CD8-positive, alpha-beta memory T cell (primary cell): ENCODE data around the gene AP1S3. TPM values are rescaled to one million over a fixed set of nuclear protein-coding genes. Genes with fewer than 3 reads are reported as not detected.

Experiments used
- CTCF ChIA-PET: fragments of 350-600 bp; sonication (Branson Sonifier 250); formaldehyde crosslinking; loops from one replicate; lab custom pipeline; 2021; ENCODE audit warnings: antibody characterized with exemption; lab: Charles Lee
- POLR2A ChIA-PET: fragments of 350-600 bp; sonication (Branson Sonifier 250); formaldehyde crosslinking; loops from one replicate; lab custom pipeline; 2021; ENCODE audit warnings: antibody characterized with exemption; lab: Charles Lee
- DNase-seq, 5 donors: peaks; one replicate each; pipeline versions ENCODE4 v3.0.0 to v3.0.0-alpha.2; 2020 to 2022; ENCODE audit warnings: mixed read lengths in 1 of 5
- H3K27ac ChIP-seq: one replicate; pipeline ENCODE4 v1.7.0; 2013; ENCODE audit warnings: low read depth, mild to moderate bottlenecking, low read length, moderate library complexity
- H3K27me3 ChIP-seq: 2 replicates; pipeline ENCODE4 v1.7.0; 2013; ENCODE audit warnings: low read length, mild to moderate bottlenecking; ENCODE audit not compliant: insufficient read depth, poor library complexity, severe bottlenecking
- H3K36me3 ChIP-seq: 2 replicates; pipeline ENCODE4 v1.7.0; 2013; ENCODE audit warnings: mild to moderate bottlenecking, low read length, moderate library complexity; ENCODE audit not compliant: insufficient read depth
- H3K4me1 ChIP-seq: 2 replicates; pipeline ENCODE4 v1.7.0; 2013; ENCODE audit warnings: mild to moderate bottlenecking, low read length, moderate library complexity; ENCODE audit not compliant: insufficient read depth
- H3K4me3 ChIP-seq: 2 replicates; pipeline ENCODE4 v1.7.0; 2013; ENCODE audit warnings: mild to moderate bottlenecking, low read length
- H3K9me3 ChIP-seq: 2 replicates; pipeline ENCODE4 v1.7.0; 2013; ENCODE audit warnings: mild to moderate bottlenecking, low read length
- H3K27ac Mint-ChIP-seq, 8 donors: one replicate each; pipeline ENCODE4 v1.8.0; 2020 to 2021; ENCODE audit warnings: mixed read lengths in 8 of 8, mild to moderate bottlenecking in 6 of 8, inconsistent platforms in 3 of 8, moderate library complexity in 3 of 8
- H3K27me3 Mint-ChIP-seq, 2 donors: one replicate each; pipeline ENCODE4 v1.8.0; 2020 to 2021; ENCODE audit warnings: mixed read lengths in 2 of 2, mild to moderate bottlenecking in 1 of 2, moderate library complexity in 1 of 2
- H3K36me3 Mint-ChIP-seq, 3 donors: one replicate each; pipeline ENCODE4 v1.8.0; 2020 to 2021; ENCODE audit warnings: mixed read lengths in 3 of 3, inconsistent platforms in 1 of 3, mild to moderate bottlenecking in 1 of 3
- H3K4me1 Mint-ChIP-seq, 3 donors: one replicate each; pipeline ENCODE4 v1.8.0; 2020 to 2021; ENCODE audit warnings: mixed read lengths in 3 of 3, inconsistent platforms in 1 of 3, mild to moderate bottlenecking in 1 of 3
- H3K4me3 Mint-ChIP-seq, 7 donors: one replicate each; pipeline ENCODE4 v1.8.0; 2020 to 2021; ENCODE audit warnings: mixed read lengths in 7 of 7, mild to moderate bottlenecking in 6 of 7, moderate library complexity in 4 of 7, inconsistent platforms in 2 of 7
- H3K9me3 Mint-ChIP-seq, 5 donors: one replicate each; pipeline ENCODE4 v1.8.0; 2020 to 2022; ENCODE audit warnings: mixed read lengths in 5 of 5, mild to moderate bottlenecking in 3 of 5, moderate library complexity in 2 of 5, inconsistent platforms in 1 of 5
- polyA plus RNA-seq: library from polyadenylated mRNA; unstranded; fragments of 300-500 nt; fragmentation: Illumina TruSeq; gene quantifications from one replicate; pipeline ENCODE4 v1.2.3, GENCODE V29; 2021
- total RNA-seq, 2 experiments: library from RNA; stranded (reverse); gene quantifications; one replicate each; pipeline ENCODE4 v1.2.3, GENCODE V29; 2021

The AP1S3 gene
- total and polyA plus RNA-seq, 3 experiments from 2014 or later = 3.9 to 16.9 (median 15.4) TPM

- no peaks in the 10 kb centered on the region for H3K4me1 Mint-ChIP-seq
- H3K4me3 Mint-ChIP-seq = no peak overlapping the region
- H3K4me1 ChIP-seq = no peaks in the 10 kb centered on the region
- CTCF ChIA-PET = interaction anchor here (1.6 kb wide), 1 partner anchor 21 kb away, joined by 5 read pairs; no protein-coding TSS in a partner anchor
- H3K9me3 Mint-ChIP-seq = no peaks in the 10 kb centered on the region
- peaks cover 2 to 15% (median 3%) of the 10 kb centered on the region in 3 donors for H3K36me3 Mint-ChIP-seq
- POLR2A ChIA-PET = no interaction called here
- DNase-seq = no peak
- H3K27ac Mint-ChIP-seq = no peak overlapping the region
- H3K36me3 ChIP-seq = no peaks in the 10 kb centered on the region
- H3K27me3 Mint-ChIP-seq = peaks cover 0 to 2% of the 10 kb centered on the region in 2 donors
- no peak overlapping the region for H3K4me3 ChIP-seq
- H3K27me3 ChIP-seq = no peaks in the 10 kb centered on the region
- no peaks in the 10 kb centered on the region for H3K9me3 ChIP-seq
- H3K27ac ChIP-seq = no peak overlapping the region
Measured at GRCh38 chr2:223781560-223781959, 55.8 kb downstream of the AP1S3 start.

DNA sequence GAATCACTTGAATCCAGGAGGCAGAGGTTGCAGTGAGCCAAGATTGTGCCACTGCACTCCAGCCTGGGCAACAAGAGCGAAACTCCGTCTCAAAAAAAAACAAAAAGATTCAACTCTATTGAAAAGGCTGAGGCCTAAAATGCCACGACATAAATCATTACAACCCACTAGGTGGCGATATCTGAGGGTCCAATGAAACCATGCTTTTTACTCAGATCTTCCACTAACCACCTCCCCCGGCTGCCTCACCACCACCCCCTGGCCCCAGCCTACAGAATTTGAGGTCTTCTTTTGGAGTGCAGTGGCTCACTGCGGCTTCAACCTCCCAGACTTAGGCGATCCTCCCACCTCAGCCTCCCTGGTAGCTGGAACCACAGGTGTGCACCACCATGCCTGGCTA is 57.5 kb downstream of the AP1S3 start:
- Mint-ChIP-seq H3K4me3 (no peak overlapping the region), H3K27ac (peak overlapping the region in 1 of 8 donors; percentile 87), H3K36me3 (peaks cover 8 to 13% (median 11%) of the 10 kb centered on the region in 3 donors), H3K9me3 (no peaks in the 10 kb centered on the region), H3K27me3 (peaks cover 0 to 2% of the 10 kb centered on the region in 2 donors), H3K4me1 (no peaks in the 10 kb centered on the region)
- POLR2A ChIA-PET = no interaction called here
- H3K27me3 ChIP-seq = no peaks in the 10 kb centered on the region
- CTCF ChIA-PET = interaction anchor here (0.7 to 1.6 kb wide), 4 partner anchors 9 to 75 kb away, joined by 3 to 5 read pairs (median 3); no protein-coding TSS in a partner anchor
- H3K4me3 ChIP-seq = no peak overlapping the region
- no peaks in the 10 kb centered on the region for H3K4me1 ChIP-seq
- no peak overlapping the region for H3K27ac ChIP-seq
- H3K9me3 ChIP-seq = no peaks in the 10 kb centered on the region
- no peaks in the 10 kb centered on the region for H3K36me3 ChIP-seq
- peak in 4 of 5 donors; percentile 11 to 53 (median 16) for DNase-seq

DNA sequence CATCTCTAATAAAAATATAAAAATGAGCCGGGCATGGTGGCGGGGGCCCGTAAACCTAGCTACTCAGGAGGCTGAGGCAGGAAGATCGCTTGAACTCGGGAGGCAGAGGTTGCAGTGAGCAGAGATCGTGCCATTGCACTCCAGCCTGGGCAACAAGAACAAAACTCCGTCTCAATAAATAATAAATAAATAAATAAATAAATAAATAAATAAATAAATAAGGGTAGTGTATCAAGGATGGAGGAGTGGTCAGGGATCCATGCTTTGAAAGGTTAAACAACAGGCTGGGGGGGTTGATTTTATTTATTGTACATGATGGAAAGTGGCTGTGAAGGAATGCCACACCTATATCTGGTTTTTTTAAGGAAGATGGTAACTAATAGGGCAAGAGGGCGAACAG is 63.2 kb downstream of the AP1S3 start:
- POLR2A ChIA-PET = no interaction called here
- Mint-ChIP-seq H3K36me3 (peaks cover 0 to 21% (median 18%) of the 10 kb centered on the region in 3 donors), H3K27me3 (no peaks in the 10 kb centered on the region), H3K9me3 (no peaks in the 10 kb centered on the region), H3K4me3 (no peak overlapping the region), H3K27ac (no peak overlapping the region), H3K4me1 (no peaks in the 10 kb centered on the region)
- Histone ChIP-seq H3K4me3 (no peak overlapping the region), H3K9me3 (no peaks in the 10 kb centered on the region), H3K27ac (no peak overlapping the region), H3K4me1 (no peaks in the 10 kb centered on the region), H3K27me3 (no peaks in the 10 kb centered on the region), H3K36me3 (no peaks in the 10 kb centered on the region)
- CTCF ChIA-PET = interaction anchor here (2.5 kb wide), 1 partner anchor 13 kb away, joined by 9 read pairs; no protein-coding TSS in a partner anchor
- DNase-seq = no peak

- H3K36me3 Mint-ChIP-seq = peaks cover 0 to 21% (median 21%) of the 10 kb centered on the region in 3 donors
- POLR2A ChIA-PET = no interaction called here
- no peak for DNase-seq
- Histone ChIP-seq H3K4me3 (no peak overlapping the region), H3K9me3 (no peaks in the 10 kb centered on the region), H3K36me3 (no peaks in the 10 kb centered on the region), H3K4me1 (no peaks in the 10 kb centered on the region), H3K27ac (no peak overlapping the region), H3K27me3 (no peaks in the 10 kb centered on the region)
- peak overlapping the region in 1 of 8 donors; percentile 7 for H3K27ac Mint-ChIP-seq
- no peaks in the 10 kb centered on the region for H3K27me3 Mint-ChIP-seq
- no peaks in the 10 kb centered on the region for H3K9me3 Mint-ChIP-seq
- CTCF ChIA-PET = no interaction called here
- peaks cover 6 to 7% (median 6%) of the 10 kb centered on the region in 3 donors for H3K4me1 Mint-ChIP-seq
- no peak overlapping the region for H3K4me3 Mint-ChIP-seq
Measured at GRCh38 chr2:223772363-223772762, 65.0 kb downstream of the AP1S3 start.

GRCh38 chr2:223771475-223771874 is 65.9 kb downstream of the AP1S3 start:
- ChIA-PET CTCF (interaction anchor here (1.2 to 1.3 kb wide), 2 partner anchors 8 to 11 kb away, joined by 3 to 4 read pairs; no protein-coding TSS in a partner anchor), POLR2A (no interaction called here)
- Mint-ChIP-seq H3K27ac (no peak overlapping the region), H3K4me1 (peaks cover 6 to 7% (median 6%) of the 10 kb centered on the region in 3 donors), H3K36me3 (peaks cover 0 to 24% (median 18%) of the 10 kb centered on the region in 3 donors), H3K4me3 (no peak overlapping the region), H3K9me3 (no peaks in the 10 kb centered on the region), H3K27me3 (no peaks in the 10 kb centered on the region)
- H3K9me3 ChIP-seq = no peaks in the 10 kb centered on the region
- H3K4me3 ChIP-seq = no peak overlapping the region
- H3K27ac ChIP-seq = no peak overlapping the region
- no peak for DNase-seq
- no peaks in the 10 kb centered on the region for H3K27me3 ChIP-seq
- H3K4me1 ChIP-seq = no peaks in the 10 kb centered on the region
- H3K36me3 ChIP-seq = no peaks in the 10 kb centered on the region

DNA sequence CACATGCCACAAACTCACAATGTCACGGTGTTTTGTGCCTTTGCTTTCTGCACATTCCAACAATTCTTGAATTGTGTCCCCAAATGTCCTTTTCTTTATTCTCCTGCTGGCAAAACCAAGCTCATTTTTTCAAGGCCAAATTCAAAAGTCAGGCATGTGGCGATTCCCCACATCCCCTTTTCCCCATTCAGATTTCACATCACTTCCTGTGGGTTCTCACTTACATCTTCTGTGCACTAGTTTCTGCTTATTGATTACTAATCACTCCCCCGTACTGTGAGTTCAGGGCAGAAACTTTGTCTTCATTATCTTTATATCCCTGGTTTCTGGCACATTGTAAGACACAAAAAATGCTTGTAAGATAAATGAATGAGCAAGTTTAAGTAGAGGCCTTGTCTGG is 69.2 kb downstream of the AP1S3 start:
- Mint-ChIP-seq H3K36me3 (peaks cover 0 to 7% (median 0%) of the 10 kb centered on the region in 3 donors), H3K4me1 (peaks cover 6 to 7% (median 6%) of the 10 kb centered on the region in 3 donors), H3K27ac (no peak overlapping the region), H3K9me3 (no peaks in the 10 kb centered on the region), H3K4me3 (peak overlapping the region in 1 of 7 donors; percentile 21), H3K27me3 (no peaks in the 10 kb centered on the region)
- Histone ChIP-seq H3K4me1 (no peaks in the 10 kb centered on the region), H3K36me3 (no peaks in the 10 kb centered on the region), H3K9me3 (no peaks in the 10 kb centered on the region), H3K27me3 (no peaks in the 10 kb centered on the region), H3K27ac (no peak overlapping the region), H3K4me3 (no peak overlapping the region)
- POLR2A ChIA-PET = no interaction called here
- CTCF ChIA-PET = interaction anchor here (1.0 kb wide), 1 partner anchor 40 kb away, joined by 3 read pairs; no protein-coding TSS in a partner anchor
- no peak for DNase-seq

DNA sequence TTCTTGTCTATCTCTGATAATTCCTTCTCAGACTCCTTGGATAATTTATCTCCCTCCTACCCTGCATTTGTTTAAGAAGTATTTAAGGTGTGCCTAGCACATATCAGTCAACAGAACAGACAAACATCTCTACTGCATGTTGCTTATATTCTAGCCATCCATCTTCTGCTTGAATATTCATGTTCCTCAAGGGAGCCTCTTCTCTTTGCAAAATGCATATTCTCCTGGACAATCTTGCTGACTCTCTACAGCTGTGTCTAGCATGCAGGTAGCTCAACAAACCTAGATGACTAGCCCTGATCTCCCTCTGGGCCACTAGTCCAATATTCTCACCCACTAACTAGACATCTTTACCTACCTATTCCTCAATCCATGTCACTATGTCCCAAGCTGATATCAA is 70.0 kb downstream of the AP1S3 start:
- Histone ChIP-seq H3K36me3 (no peaks in the 10 kb centered on the region), H3K9me3 (no peaks in the 10 kb centered on the region), H3K4me1 (no peaks in the 10 kb centered on the region), H3K4me3 (no peak overlapping the region), H3K27me3 (no peaks in the 10 kb centered on the region), H3K27ac (no peak overlapping the region)
- Mint-ChIP-seq H3K9me3 (no peaks in the 10 kb centered on the region), H3K4me3 (no peak overlapping the region), H3K36me3 (peaks cover 0 to 7% (median 0%) of the 10 kb centered on the region in 3 donors), H3K27ac (peak overlapping the region in 3 of 8 donors; percentile 2 to 24 (median 8)), H3K27me3 (no peaks in the 10 kb centered on the region), H3K4me1 (peaks cover 6 to 14% (median 11%) of the 10 kb centered on the region in 3 donors)
- ChIA-PET CTCF (interaction anchor here (1.0 kb wide), 1 partner anchor 40 kb away, joined by 3 read pairs; no protein-coding TSS in a partner anchor), POLR2A (no interaction called here)
- DNase-seq = no peak

- H3K27ac Mint-ChIP-seq = no peak overlapping the region
- Histone ChIP-seq H3K36me3 (no peaks in the 10 kb centered on the region), H3K27me3 (no peaks in the 10 kb centered on the region), H3K9me3 (no peaks in the 10 kb centered on the region), H3K4me1 (peaks cover 13% of the 10 kb centered on the region), H3K4me3 (no peak overlapping the region), H3K27ac (no peak overlapping the region)
- DNase-seq = no peak
- H3K4me3 Mint-ChIP-seq = no peak overlapping the region
- no peaks in the 10 kb centered on the region for H3K9me3 Mint-ChIP-seq
- CTCF ChIA-PET = interaction anchor here (1.3 to 1.6 kb wide), 2 partner anchors 10 to 38 kb away, joined by 3 to 5 read pairs; no protein-coding TSS in a partner anchor
- H3K27me3 Mint-ChIP-seq = no peaks in the 10 kb centered on the region
- H3K4me1 Mint-ChIP-seq = peaks cover 23 to 32% (median 28%) of the 10 kb centered on the region in 3 donors
- POLR2A ChIA-PET = no interaction called here
- H3K36me3 Mint-ChIP-seq = peaks cover 0 to 5% (median 0%) of the 10 kb centered on the region in 3 donors
Measured at GRCh38 chr2:223765221-223765785, 72.1 kb downstream of the AP1S3 start.
